Astrocyte (in vitro differentiated cells and primary cell): Measurements from ENCODE around the gene MYH15. TPM values are rescaled to one million over a fixed set of nuclear protein-coding genes. Genes with fewer than 3 reads are reported as not detected.

Source experiments
- DNase-seq: peaks from one replicate; pipeline ENCODE4 v3.0.0-alpha.2; 2010; ENCODE audit warnings: low read depth
- FAIRE-seq: peaks from 2 replicates; lab custom pipeline; 2011; peaks lifted over from hg19 to GRCh38; lab: Jason Lieb, UNC
- H2AFZ ChIP-seq: 2 replicates; pipeline ENCODE4 v1.6.0; 2012; ENCODE audit warnings: low read depth, low read length, inconsistent platforms
- H3K27ac ChIP-seq: 2 replicates; pipeline ENCODE4 v1.5.1; 2011; ENCODE audit warnings: low read depth, low read length, inconsistent platforms
- H3K27me3 ChIP-seq: 2 replicates; pipeline ENCODE4 v1.6.0; 2011; ENCODE audit warnings: low read length, inconsistent platforms; ENCODE audit not compliant: insufficient read depth
- H3K36me3 ChIP-seq: 2 replicates; pipeline ENCODE4 v1.5.1; 2011; ENCODE audit warnings: low read length, inconsistent platforms; ENCODE audit not compliant: insufficient read depth
- H3K4me1 ChIP-seq: 2 replicates; pipeline ENCODE4 v1.5.1; 2011; ENCODE audit warnings: low read length, inconsistent platforms; ENCODE audit not compliant: insufficient read depth
- H3K4me2 ChIP-seq: 2 replicates; pipeline ENCODE4 v1.6.0; 2012; ENCODE audit warnings: low read length, inconsistent platforms
- H3K4me3 ChIP-seq: 2 replicates; pipeline ENCODE4 v1.5.1; 2011; ENCODE audit warnings: low read depth, mild to moderate bottlenecking, low read length, inconsistent platforms; ENCODE audit not compliant: insufficient read depth
- H3K79me2 ChIP-seq: 2 replicates; pipeline ENCODE4 v1.6.0; 2012; ENCODE audit warnings: mild to moderate bottlenecking, low read length, inconsistent platforms; ENCODE audit not compliant: insufficient read depth
- H3K9ac ChIP-seq: 2 replicates; pipeline ENCODE4 v1.6.0; 2012; ENCODE audit warnings: mild to moderate bottlenecking, low read length, inconsistent platforms
- H3K9me3 ChIP-seq: 2 replicates; pipeline ENCODE4 v1.5.1; 2012; ENCODE audit warnings: low read depth, mild to moderate bottlenecking, low read length, inconsistent platforms; ENCODE audit not compliant: insufficient read depth
- H4K20me1 ChIP-seq: 2 replicates; pipeline ENCODE4 v1.6.0; 2012; ENCODE audit warnings: low read length, inconsistent platforms; ENCODE audit not compliant: insufficient read depth
- H3K27ac Mint-ChIP-seq: one replicate; pipeline ENCODE4 v1.8.0; 2021; ENCODE audit warnings: mild to moderate bottlenecking, mixed read lengths; ENCODE audit not compliant: unreplicated experiment
- H3K27me3 Mint-ChIP-seq: one replicate; pipeline ENCODE4 v1.8.0; 2021; ENCODE audit warnings: low read depth, mixed read lengths; ENCODE audit not compliant: unreplicated experiment
- H3K36me3 Mint-ChIP-seq: one replicate; pipeline ENCODE4 v1.8.0; 2021; ENCODE audit warnings: low read depth, mixed read lengths; ENCODE audit not compliant: unreplicated experiment
- H3K4me1 Mint-ChIP-seq: one replicate; pipeline ENCODE4 v1.8.0; 2021; ENCODE audit warnings: low read depth, mixed read lengths; ENCODE audit not compliant: unreplicated experiment
- H3K4me3 Mint-ChIP-seq: one replicate; pipeline ENCODE4 v1.8.0; 2021; ENCODE audit warnings: mild to moderate bottlenecking, moderate library complexity, mixed read lengths; ENCODE audit not compliant: unreplicated experiment
- H3K9me3 Mint-ChIP-seq: one replicate; pipeline ENCODE4 v1.8.0; 2021; ENCODE audit warnings: mild to moderate bottlenecking, mixed read lengths; ENCODE audit not compliant: unreplicated experiment
- CTCF ChIP-seq: IDR thresholded peaks from 2 replicates; pipeline ENCODE4 v1.5.1; 2011; ENCODE audit warnings: low read depth, mild to moderate bottlenecking, inconsistent platforms, low read length, moderate library complexity; ENCODE audit not compliant: insufficient read depth
- EZH2 ChIP-seq: IDR thresholded peaks from 2 replicates; pipeline ENCODE4 v1.6.1; 2012; ENCODE audit warnings: mild to moderate bottlenecking, low read length, inconsistent platforms; ENCODE audit not compliant: insufficient read depth
- total RNA-seq: library from RNA; stranded (reverse); gene quantifications from 2 replicates; pipeline ENCODE4 v1.2.1, GENCODE V29; 2021

The MYH15 gene
- total RNA-seq, 1 donor from 2014 or later = 0.59 TPM

- DNase-seq = no peak
- H2AFZ ChIP-seq = no peak overlapping the region
- Mint-ChIP-seq H3K27ac (no peak overlapping the region), H3K4me1 (peaks cover 21% of the 10 kb centered on the region), H3K9me3 (no peaks in the 10 kb centered on the region), H3K27me3 (peaks cover 5% of the 10 kb centered on the region), H3K36me3 (no peaks in the 10 kb centered on the region), H3K4me3 (no peak overlapping the region)
- no peak overlapping the region for H3K4me3 ChIP-seq
- H4K20me1 ChIP-seq = no peaks in the 10 kb centered on the region
- H3K4me2 ChIP-seq = no peak overlapping the region
- TF ChIP-seq EZH2 = no peak
- TF ChIP-seq CTCF = no peak
- H3K27me3 ChIP-seq = no peaks in the 10 kb centered on the region
- no peak overlapping the region for H3K27ac ChIP-seq
- H3K36me3 ChIP-seq = no peaks in the 10 kb centered on the region
- peaks cover 14% of the 10 kb centered on the region for H3K4me1 ChIP-seq
- no peaks in the 10 kb centered on the region for H3K9me3 ChIP-seq
- H3K9ac ChIP-seq = no peak overlapping the region
- FAIRE-seq = no peak
- no peaks in the 10 kb centered on the region for H3K79me2 ChIP-seq
Observed at GRCh38 chr3:108387063-108387462, 123.3 kb downstream of the MYH15 start.

GRCh38 chr3:108383306-108383705 lies 127.1 kb downstream of the MYH15 start:
- H4K20me1 ChIP-seq = no peaks in the 10 kb centered on the region
- H3K79me2 ChIP-seq = no peaks in the 10 kb centered on the region
- no peak for FAIRE-seq
- Mint-ChIP-seq H3K4me1 (peaks cover 9% of the 10 kb centered on the region), H3K9me3 (peaks cover 2% of the 10 kb centered on the region), H3K36me3 (no peaks in the 10 kb centered on the region), H3K27ac (no peak overlapping the region), H3K4me3 (no peak overlapping the region), H3K27me3 (no peaks in the 10 kb centered on the region)
- no peak for DNase-seq
- TF ChIP-seq CTCF (no peak), EZH2 (no peak)
- H3K9me3 ChIP-seq = no peaks in the 10 kb centered on the region
- H2AFZ ChIP-seq = no peak overlapping the region
- H3K27me3 ChIP-seq = no peaks in the 10 kb centered on the region
- no peak overlapping the region for H3K4me2 ChIP-seq
- no peak overlapping the region for H3K27ac ChIP-seq
- no peak overlapping the region for H3K9ac ChIP-seq
- no peak overlapping the region for H3K4me3 ChIP-seq
- no peaks in the 10 kb centered on the region for H3K36me3 ChIP-seq
- H3K4me1 ChIP-seq = peaks cover 2% of the 10 kb centered on the region

GRCh38 chr3:108381529-108382140 lies 128.8 kb downstream of the MYH15 start:
- no peak for DNase-seq
- no peaks in the 10 kb centered on the region for H3K36me3 Mint-ChIP-seq
- peaks cover 2% of the 10 kb centered on the region for H3K9me3 Mint-ChIP-seq
- no peak overlapping the region for H2AFZ ChIP-seq
- no peaks in the 10 kb centered on the region for H3K27me3 Mint-ChIP-seq
- no peak overlapping the region for H3K4me3 ChIP-seq
- no peaks in the 10 kb centered on the region for H3K9me3 ChIP-seq
- no peak for FAIRE-seq
- H3K27ac Mint-ChIP-seq = no peak overlapping the region
- no peaks in the 10 kb centered on the region for H3K79me2 ChIP-seq
- H3K27me3 ChIP-seq = no peaks in the 10 kb centered on the region
- no peaks in the 10 kb centered on the region for H3K4me1 Mint-ChIP-seq
- no peaks in the 10 kb centered on the region for H3K36me3 ChIP-seq
- no peak overlapping the region for H3K4me3 Mint-ChIP-seq
- no peaks in the 10 kb centered on the region for H4K20me1 ChIP-seq
- no peak overlapping the region for H3K27ac ChIP-seq
- TF ChIP-seq EZH2 (no peak), CTCF (no peak)
- no peaks in the 10 kb centered on the region for H3K4me1 ChIP-seq
- no peak overlapping the region for H3K4me2 ChIP-seq
- no peak overlapping the region for H3K9ac ChIP-seq
